OCI-LY3 (cell line): ENCODE data around the gene FAM151A.
"Not testable (repeated sequence)": the region's sequence is repeated elsewhere in the genome, so short reads cannot be mapped to it uniquely, and the experiment has no call there.

Experiments
- H2AFZ ChIP-seq: fragments of 200-600, 300-600 bp; shearing (Covaris generic); 2 replicates; pipeline ENCODE4 v1.6.0; 2014; ENCODE audit warnings: antibody characterized with exemption, low read depth, low read length
- H3K27ac ChIP-seq: fragments of 200-600, 300-600 bp; sonication (generic); 2 replicates; pipeline ENCODE4 v1.5.1; 2014; ENCODE audit warnings: mild to moderate bottlenecking, low read length, moderate library complexity, mixed read lengths
- H3K27me3 ChIP-seq: fragments of 200-600, 300-600 bp; sonication (generic); 2 replicates; pipeline ENCODE4 v1.6.1; 2014; ENCODE audit warnings: low read depth, low read length, mixed read lengths
- H3K36me3 ChIP-seq: fragments of 200-600, 300-600 bp; sonication (generic); replicated peaks from 2 replicates; pipeline ENCODE3; 2014; ENCODE audit warnings: low read depth, low read length, mixed read lengths
- H3K4me1 ChIP-seq: fragments of 300-600, 200-600 bp; sonication (generic); 2 replicates; pipeline ENCODE4 v1.6.1; 2014; ENCODE audit warnings: low read length, mixed read lengths
- H3K4me2 ChIP-seq: fragments of 200-600, 300-600 bp; sonication (generic); 2 replicates; pipeline ENCODE4 v1.6.1; 2014; ENCODE audit warnings: low read length, mixed read lengths
- H3K4me3 ChIP-seq: fragments of 300-600, 200-600 bp; sonication (generic); 2 replicates; pipeline ENCODE4 v1.5.1; 2014; ENCODE audit warnings: antibody characterized with exemption, mild to moderate bottlenecking, low read length, moderate library complexity
- H3K79me2 ChIP-seq: fragments of 300-600, 200-600 bp; shearing (Covaris generic); 2 replicates; pipeline ENCODE4 v1.6.1; 2014; ENCODE audit warnings: mild to moderate bottlenecking, low read length, mixed read lengths
- H3K9ac ChIP-seq: fragments of 300-600, 200-600 bp; shearing (Covaris generic); 2 replicates; pipeline ENCODE4 v1.6.0; 2014; ENCODE audit warnings: mild to moderate bottlenecking, low read length, moderate library complexity
- H3K9me3 ChIP-seq: fragments of 200-600, 300-600 bp; shearing (Covaris generic); 2 replicates; pipeline ENCODE4 v1.6.1; 2014; ENCODE audit warnings: low read length, mixed read lengths; ENCODE audit not compliant: insufficient read depth
- H4K20me1 ChIP-seq: fragments of 200-600, 300-600 bp; sonication (generic); 2 replicates; pipeline ENCODE4 v1.6.1; 2016; ENCODE audit warnings: low read length, mixed read lengths; ENCODE audit not compliant: insufficient read depth
- CTCF ChIP-seq: fragments of 200-600, 300-600 bp; sonication (generic); IDR thresholded peaks from 2 replicates; pipeline ENCODE4 v1.5.1; 2014; ENCODE audit warnings: antibody characterized with exemption, low read length, low read depth
- EZH2phosphoT487 ChIP-seq: fragments of 200-600 bp; shearing (Covaris generic); IDR thresholded peaks from 2 replicates; pipeline ENCODE4 v1.6.1; 2018; ENCODE audit warnings: antibody characterized with exemption, mixed run types, low read depth

Gene FAM151A

GRCh38 chr1:54635804-54636203, 12.5 kb upstream of the FAM151A start:
- H3K27me3 ChIP-seq, H4K20me1 ChIP-seq, H3K4me1 ChIP-seq, H2AFZ ChIP-seq, H3K9me3 ChIP-seq, H3K36me3 ChIP-seq, H3K9ac ChIP-seq, H3K4me2 ChIP-seq, H3K4me3 ChIP-seq, H3K27ac ChIP-seq, H3K79me2 ChIP-seq: not testable (repeated sequence)

GRCh38 chr1:54627196-54627595, 3.9 kb upstream of the FAM151A start:
- TF ChIP-seq CTCF = no peak
- no peak for TF ChIP-seq EZH2phosphoT487
- H4K20me1 ChIP-seq = no peaks in the 10 kb centered on the region
- H3K4me3 ChIP-seq = no peak overlapping the region
- H3K27ac ChIP-seq = no peak overlapping the region
- no peaks in the 10 kb centered on the region for H3K9me3 ChIP-seq
- H3K79me2 ChIP-seq = no peaks in the 10 kb centered on the region
- H2AFZ ChIP-seq = no peak overlapping the region
- H3K27me3 ChIP-seq = no peaks in the 10 kb centered on the region
- no peaks in the 10 kb centered on the region for H3K36me3 ChIP-seq
- H3K4me2 ChIP-seq = no peak overlapping the region
- peaks cover 3% of the 10 kb centered on the region; the same call in 1 of the 2 replicates for H3K4me1 ChIP-seq
- H3K9ac ChIP-seq = no peak overlapping the region

DNA sequence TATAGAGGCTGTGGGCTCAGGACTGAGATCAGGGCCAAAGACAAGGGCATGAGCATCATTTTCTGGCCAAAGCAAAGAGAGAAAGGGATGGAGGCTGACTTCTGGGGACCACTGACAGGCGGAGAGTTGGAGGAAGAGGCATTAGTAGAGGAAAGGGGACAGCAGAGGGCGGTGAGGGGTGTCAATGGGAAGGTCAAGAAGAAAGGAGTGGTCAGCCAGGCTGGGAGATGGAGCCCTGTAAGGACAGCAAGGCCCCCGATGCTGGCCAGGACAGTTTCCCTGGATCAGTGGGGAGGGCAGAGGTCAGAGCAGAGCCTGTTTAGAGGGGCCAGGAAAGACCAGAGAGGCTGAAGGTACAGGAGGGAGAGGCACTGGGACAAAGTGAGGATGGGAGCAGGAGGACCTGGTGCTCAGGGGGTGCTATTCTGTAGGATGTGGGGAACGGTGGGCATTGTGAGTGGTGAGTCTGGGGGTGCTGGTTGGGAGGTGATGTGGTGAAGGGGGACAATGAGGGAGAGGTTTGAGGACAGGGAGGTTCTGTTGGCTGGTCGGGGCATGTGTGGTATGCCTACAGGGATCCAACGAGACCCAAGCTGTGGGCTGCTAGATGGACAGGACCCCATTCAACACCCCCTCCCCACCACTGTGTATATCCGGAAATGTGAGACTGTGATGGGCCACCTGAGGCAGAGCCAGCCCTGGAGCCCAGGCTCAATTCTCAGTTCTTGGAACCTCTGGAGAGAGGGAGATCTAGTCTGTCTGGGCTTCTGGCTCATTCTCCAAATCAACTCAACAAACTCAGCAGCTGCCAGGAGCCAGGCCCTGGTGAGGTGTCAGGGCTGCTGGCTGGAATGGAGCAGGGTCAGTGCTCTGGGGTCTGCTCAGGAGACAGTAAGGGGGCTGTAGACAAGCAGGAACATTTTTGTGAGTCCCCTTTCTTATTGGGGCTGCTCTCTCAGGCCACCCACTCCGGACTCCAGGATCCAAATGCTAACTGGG, 1.4 kb upstream of the FAM151A start:
- Histone ChIP-seq H3K27ac (no peak overlapping the region), H3K36me3 (no peaks in the 10 kb centered on the region), H3K4me3 (no peak overlapping the region), H3K79me2 (no peaks in the 10 kb centered on the region), H2AFZ (no peak overlapping the region), H3K4me2 (no peak overlapping the region), H4K20me1 (no peaks in the 10 kb centered on the region), H3K27me3 (no peaks in the 10 kb centered on the region), H3K9ac (no peak overlapping the region), H3K4me1 (peaks cover 3% of the 10 kb centered on the region; the same call in 1 of the 2 replicates), H3K9me3 (no peaks in the 10 kb centered on the region)
- TF ChIP-seq EZH2phosphoT487 (no peak), CTCF (no peak)

DNA sequence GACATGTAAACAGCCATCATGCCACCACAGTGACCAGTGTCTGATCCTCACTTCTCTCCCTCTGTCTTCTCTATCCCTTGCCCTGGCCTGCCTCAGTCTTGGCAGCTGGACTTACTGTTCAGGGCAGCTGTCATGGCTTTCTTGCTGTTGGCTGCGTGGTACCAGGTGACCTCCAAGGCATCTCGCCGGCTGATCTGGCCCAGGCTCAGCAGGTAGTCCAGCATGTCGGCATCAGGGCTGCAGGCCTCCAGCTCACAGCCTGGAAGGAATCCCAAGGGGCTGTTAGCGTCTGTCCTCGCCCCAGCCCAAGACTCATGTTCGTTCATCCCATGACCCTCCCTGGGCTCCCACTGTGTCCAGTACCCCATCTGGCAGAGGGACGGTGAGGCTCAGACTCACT, 3.6 kb downstream of the FAM151A start:
- Histone ChIP-seq H3K4me3 (no peak overlapping the region), H3K36me3 (no peaks in the 10 kb centered on the region), H4K20me1 (no peaks in the 10 kb centered on the region), H3K4me1 (peaks cover 3% of the 10 kb centered on the region; the same call in 1 of the 2 replicates), H3K9me3 (no peaks in the 10 kb centered on the region), H3K27me3 (no peaks in the 10 kb centered on the region), H3K79me2 (no peaks in the 10 kb centered on the region), H3K27ac (no peak overlapping the region), H3K4me2 (no peak overlapping the region), H2AFZ (no peak overlapping the region), H3K9ac (no peak overlapping the region)
- no peak for TF ChIP-seq EZH2phosphoT487
- TF ChIP-seq CTCF = no peak
